ENCODE measurements around the gene MX1. TPM values are rescaled to one million over a fixed set of nuclear protein-coding genes. Genes with fewer than 3 reads are reported as not detected.

MX1 gene
- total RNA-seq, 1 donor from 2014 or later: 42.4 TPM

GRCh38 chr21:41442481-41443186, 16.6 kb downstream of the MX1 start:
- no peak for DNase-seq (ENCODE audit: low spot score in 2 of 2, unreplicated experiment in 2 of 2)
- Mint-ChIP-seq H3K4me1 (no peaks in the 10 kb centered on the region), H3K27me3 (ENCODE audit: low read depth) (no peaks in the 10 kb centered on the region), H3K36me3 (peaks cover 22% of the 10 kb centered on the region), H3K4me3 (no peak overlapping the region), H3K9me3 (no peaks in the 10 kb centered on the region), H3K27ac (no peak overlapping the region)
- TF ChIP-seq, protein P1, sequence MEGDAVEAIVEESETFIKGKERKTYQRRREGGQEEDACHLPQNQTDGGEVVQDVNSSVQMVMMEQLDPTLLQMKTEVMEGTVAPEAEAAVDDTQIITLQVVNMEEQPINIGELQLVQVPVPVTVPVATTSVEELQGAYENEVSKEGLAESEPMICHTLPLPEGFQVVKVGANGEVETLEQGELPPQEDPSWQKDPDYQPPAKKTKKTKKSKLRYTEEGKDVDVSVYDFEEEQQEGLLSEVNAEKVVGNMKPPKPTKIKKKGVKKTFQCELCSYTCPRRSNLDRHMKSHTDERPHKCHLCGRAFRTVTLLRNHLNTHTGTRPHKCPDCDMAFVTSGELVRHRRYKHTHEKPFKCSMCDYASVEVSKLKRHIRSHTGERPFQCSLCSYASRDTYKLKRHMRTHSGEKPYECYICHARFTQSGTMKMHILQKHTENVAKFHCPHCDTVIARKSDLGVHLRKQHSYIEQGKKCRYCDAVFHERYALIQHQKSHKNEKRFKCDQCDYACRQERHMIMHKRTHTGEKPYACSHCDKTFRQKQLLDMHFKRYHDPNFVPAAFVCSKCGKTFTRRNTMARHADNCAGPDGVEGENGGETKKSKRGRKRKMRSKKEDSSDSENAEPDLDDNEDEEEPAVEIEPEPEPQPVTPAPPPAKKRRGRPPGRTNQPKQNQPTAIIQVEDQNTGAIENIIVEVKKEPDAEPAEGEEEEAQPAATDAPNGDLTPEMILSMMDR (IDR thresholded peaks at IDR 0.05; ENCODE audit: unreplicated experiment): no peak

- H3K9me3 Mint-ChIP-seq: no peaks in the 10 kb centered on the region
- DNase-seq (ENCODE audit: low spot score in 2 of 2, unreplicated experiment in 2 of 2): no peak
These were observed 17.5 kb downstream of the MX1 start for GRCh38 chr21:41443562-41443961.

GRCh38 chr21:41444703-41445464, 18.8 kb downstream of the MX1 start:
- Mint-ChIP-seq H3K36me3 (peaks cover 36% of the 10 kb centered on the region), H3K27ac (no peak overlapping the region), H3K27me3 (ENCODE audit: low read depth) (no peaks in the 10 kb centered on the region), H3K9me3 (no peaks in the 10 kb centered on the region), H3K4me1 (no peaks in the 10 kb centered on the region), H3K4me3 (no peak overlapping the region)
- TF ChIP-seq, protein P1 (IDR thresholded peaks at IDR 0.05; ENCODE audit: unreplicated experiment): no peak
- no peak for DNase-seq (ENCODE audit: low spot score in 2 of 2, unreplicated experiment in 2 of 2)

More at GRCh38 chr21:41443562-41443961, 17.5 kb downstream of the MX1 start:
- H3K27ac Mint-ChIP-seq: no peak overlapping the region
- H3K4me3 Mint-ChIP-seq: no peak overlapping the region
- H3K36me3 Mint-ChIP-seq: peaks cover 27% of the 10 kb centered on the region
- TF ChIP-seq, protein P1 (IDR thresholded peaks at IDR 0.05; ENCODE audit: unreplicated experiment): no peak
- no peaks in the 10 kb centered on the region for H3K4me1 Mint-ChIP-seq
- H3K27me3 Mint-ChIP-seq (ENCODE audit: low read depth): no peaks in the 10 kb centered on the region

- Mint-ChIP-seq H3K9me3 (no peaks in the 10 kb centered on the region), H3K27me3 (ENCODE audit: low read depth) (no peaks in the 10 kb centered on the region), H3K4me3 (no peak overlapping the region), H3K27ac (no peak overlapping the region), H3K36me3 (peaks cover 39% of the 10 kb centered on the region), H3K4me1 (no peaks in the 10 kb centered on the region)
- no peak for DNase-seq (ENCODE audit: low spot score in 2 of 2, unreplicated experiment in 2 of 2)
- TF ChIP-seq, protein P1 (IDR thresholded peaks at IDR 0.05; ENCODE audit: unreplicated experiment): no peak
These were observed 19.4 kb downstream of the MX1 start for GRCh38 chr21:41445465-41445862.

DNA sequence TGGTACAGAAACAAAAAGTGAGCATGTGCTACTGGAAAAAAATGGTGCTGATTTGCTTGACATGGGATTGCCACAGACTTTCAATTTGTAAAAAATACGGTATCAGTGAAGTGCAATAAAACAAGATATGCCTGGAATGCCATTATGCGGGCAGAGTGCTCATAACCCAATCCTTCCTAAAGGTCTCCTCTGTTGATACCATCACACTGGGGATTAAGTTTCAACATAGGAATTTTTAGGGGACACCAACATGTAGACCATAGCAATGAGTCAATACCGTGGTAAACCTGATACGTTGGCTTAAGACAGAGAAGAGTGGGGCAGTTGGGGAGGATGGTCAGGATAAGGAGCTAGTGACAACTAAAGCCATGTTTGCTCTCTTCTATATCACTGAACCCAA, 20.5 kb downstream of the MX1 start:
- H3K4me1 Mint-ChIP-seq: no peaks in the 10 kb centered on the region
- DNase-seq (ENCODE audit: low spot score in 2 of 2, unreplicated experiment in 2 of 2): no peak
- no peak overlapping the region for H3K4me3 Mint-ChIP-seq
- peaks cover 36% of the 10 kb centered on the region for H3K36me3 Mint-ChIP-seq
- TF ChIP-seq, protein P1 (IDR thresholded peaks at IDR 0.05; ENCODE audit: unreplicated experiment): no peak
- H3K9me3 Mint-ChIP-seq: no peaks in the 10 kb centered on the region
- no peaks in the 10 kb centered on the region for H3K27me3 Mint-ChIP-seq (ENCODE audit: low read depth)
- no peak overlapping the region for H3K27ac Mint-ChIP-seq

Data from mesothelial cell of epicardium (in vitro differentiated cells).